Dermis blood vessel endothelial cell (primary cell): ENCODE data around the gene BLMH. TPM values are rescaled to one million over a fixed set of nuclear protein-coding genes. Genes with fewer than 3 reads are reported as not detected.

Experiments used
- total RNA-seq: library from RNA; depleted of rRNA; stranded (reverse); fragments of >200 nt; gene quantifications from 2 replicates; pipeline ENCODE4 v1.2.3, GENCODE V29; 2014

Gene BLMH
- total RNA-seq, 1 donor from 2014 or later, result 67.7 TPM

Other genes with a start within 250 kb of the BLMH start
- gene NSRP1, start 175.1 kb downstream of the BLMH start, total RNA-seq, result 10.6 and 13.0 TPM in 2 replicates
- 2.6 TPM in 2 replicates for gene SLC6A4, start 56.2 kb downstream of the BLMH start, total RNA-seq
- gene TMIGD1, start 42.1 kb upstream of the BLMH start, total RNA-seq, result not detected in 2 replicates
- 258 and 324 TPM in 2 replicates for gene CPD, start 87.0 kb upstream of the BLMH start, total RNA-seq
- 42.1 and 45.4 TPM in 2 replicates for gene GOSR1, start 185.5 kb upstream of the BLMH start, total RNA-seq